Measurements from ENCODE around the gene EIF4ENIF1. TPM values are rescaled to one million over a fixed set of nuclear protein-coding genes. Genes with fewer than 3 reads are reported as not detected.
"Not testable (repeated sequence)": the region's sequence is repeated elsewhere in the genome, so short reads cannot be mapped to it uniquely, and the experiment has no call there.

EIF4ENIF1 gene
- total and polyA plus RNA-seq, 12 donors: 9.2 to 32.8 (median 21.0) TPM

- no peak overlapping the region for H3K4me3 ChIP-seq
- H3K36me3 ChIP-seq (replicated peaks in 1 of 2): no peaks in the 10 kb centered on the region
- DNase-seq: no peak
- TF ChIP-seq CTCF (IDR thresholded peaks at IDR 0.05) (no peak), POLR2A (IDR thresholded peaks at IDR 0.05) (no peak)
- H3K27me3 ChIP-seq: no peaks in the 10 kb centered on the region
- 82 to 87% (median 86%) methylated on average over 4 of the region's 4 CpGs for WGBS, 4 donors
- H3K9me3 ChIP-seq (replicated peaks in 1 of 3): no peaks in the 10 kb centered on the region
- no peaks in the 10 kb centered on the region for H3K4me1 ChIP-seq (replicated peaks in 1 of 2)
- H3K27ac ChIP-seq: no peak overlapping the region
- intact Hi-C loops (cut with DNase I): no loop called here
These were observed 30.4 kb upstream of the EIF4ENIF1 start for GRCh38 chr22:31520051-31520450.

GRCh38 chr22:31509061-31509762 lies 19.6 kb upstream of the EIF4ENIF1 start:
- no peak for DNase-seq
- 86 to 93% (median 91%) methylated on average over 6 of the region's 6 CpGs for WGBS, 4 donors
- Histone ChIP-seq H3K27ac (no peak overlapping the region), H3K9me3 (replicated peaks in 1 of 3) (no peaks in the 10 kb centered on the region), H3K4me3 (no peak overlapping the region), H3K4me1 (replicated peaks in 1 of 2) (peaks cover 0 to 4% of the 10 kb centered on the region in 2 donors), H3K36me3 (replicated peaks in 1 of 2) (no peaks in the 10 kb centered on the region), H3K27me3 (no peaks in the 10 kb centered on the region)
- TF ChIP-seq CTCF (IDR thresholded peaks at IDR 0.05): no peak
- TF ChIP-seq POLR2A (IDR thresholded peaks at IDR 0.05): no peak
- intact Hi-C loops (cut with DNase I): no loop called here

GRCh38 chr22:31508536-31508935 lies 18.9 kb upstream of the EIF4ENIF1 start:
- intact Hi-C loops (cut with DNase I): no loop called here
- WGBS, 4 donors: 91 to 97% (median 96%) methylated on average over 4 of the region's 4 CpGs
- Histone ChIP-seq H3K9me3 (replicated peaks in 1 of 3) (no peaks in the 10 kb centered on the region), H3K36me3 (replicated peaks in 1 of 2) (no peaks in the 10 kb centered on the region), H3K4me1 (replicated peaks in 1 of 2) (peaks cover 0 to 9% of the 10 kb centered on the region in 2 donors), H3K27me3 (no peaks in the 10 kb centered on the region), H3K4me3 (no peak overlapping the region), H3K27ac (no peak overlapping the region)
- DNase-seq: no peak
- TF ChIP-seq CTCF (IDR thresholded peaks at IDR 0.05) (no peak), POLR2A (IDR thresholded peaks at IDR 0.05) (no peak)

- H3K4me1 ChIP-seq (replicated peaks in 1 of 2); H3K27ac ChIP-seq; H3K27me3 ChIP-seq; H3K4me3 ChIP-seq; intact Hi-C loops (cut with DNase I); H3K36me3 ChIP-seq (replicated peaks in 1 of 2); H3K9me3 ChIP-seq (replicated peaks in 1 of 3); DNase-seq: not testable (repeated sequence)
These were observed 17.9 kb upstream of the EIF4ENIF1 start for GRCh38 chr22:31507517-31507916.

GRCh38 chr22:31504282-31504681 lies 14.6 kb upstream of the EIF4ENIF1 start:
- peaks cover 0 to 9% of the 10 kb centered on the region in 2 donors for H3K4me1 ChIP-seq (replicated peaks in 1 of 2)
- H3K9me3 ChIP-seq (replicated peaks in 1 of 3): no peaks in the 10 kb centered on the region
- no peak overlapping the region for H3K4me3 ChIP-seq
- DNase-seq: no peak
- intact Hi-C loops (cut with DNase I): no loop called here
- H3K36me3 ChIP-seq (replicated peaks in 1 of 2): no peaks in the 10 kb centered on the region
- H3K27ac ChIP-seq: peak overlapping the region; percentile 30 to 76 (median 34)
- no peaks in the 10 kb centered on the region for H3K27me3 ChIP-seq
- TF ChIP-seq CTCF (IDR thresholded peaks at IDR 0.05) (no peak), POLR2A (IDR thresholded peaks at IDR 0.05) (no peak)
- WGBS, 4 donors: 46 to 67% (median 51%) methylated on average over 4 of the region's 4 CpGs

Measured in adrenal gland (tissue), 12 donors.